ENCODE measurements around the gene ADRA1B. TPM values are rescaled to one million over a fixed set of nuclear protein-coding genes. Genes with fewer than 3 reads are reported as not detected.
A peak's percentile ranks its signal among the peaks of the same experiment; 100 is the strongest.

ADRA1B gene
- polyA plus RNA-seq, 1 donor = 0.24 TPM

DNA sequence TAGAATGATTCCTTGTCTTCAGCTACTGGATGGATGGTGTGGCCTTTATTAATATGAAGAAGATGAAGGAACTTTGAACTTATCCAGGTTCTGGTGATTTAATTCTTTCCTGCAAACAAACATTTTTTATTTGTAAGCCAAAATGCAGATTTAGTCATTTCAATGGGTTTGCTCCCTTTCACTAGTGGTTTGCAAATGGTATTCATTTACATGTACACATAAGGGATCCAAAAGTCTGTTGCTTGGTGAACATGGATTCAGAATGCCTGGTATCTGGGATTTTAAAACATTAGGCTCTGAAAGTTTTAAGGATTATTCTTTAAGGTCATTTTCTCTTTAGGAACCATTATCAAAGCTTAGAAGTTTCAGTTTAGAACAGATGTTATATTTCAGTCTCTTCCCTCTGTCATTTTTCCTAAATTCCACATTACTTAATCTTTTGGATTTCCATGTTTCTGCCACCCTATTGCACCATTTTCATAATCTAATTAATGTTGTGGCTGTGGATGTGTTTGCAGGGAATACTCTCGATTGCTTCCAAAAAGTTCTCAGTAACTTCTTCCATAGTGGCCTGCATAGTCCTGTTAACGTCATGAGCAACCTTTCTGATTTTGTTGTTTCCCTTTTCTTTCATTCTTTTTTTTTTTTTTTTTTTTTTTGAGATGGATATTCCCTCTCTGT is 102.8 kb downstream of the ADRA1B start:
- DNase-seq (ENCODE audit: low read depth) = no peak

GRCh38 chr5:160020266-160020770 is 104.0 kb downstream of the ADRA1B start:
- no peak for DNase-seq (ENCODE audit: low read depth)

DNA sequence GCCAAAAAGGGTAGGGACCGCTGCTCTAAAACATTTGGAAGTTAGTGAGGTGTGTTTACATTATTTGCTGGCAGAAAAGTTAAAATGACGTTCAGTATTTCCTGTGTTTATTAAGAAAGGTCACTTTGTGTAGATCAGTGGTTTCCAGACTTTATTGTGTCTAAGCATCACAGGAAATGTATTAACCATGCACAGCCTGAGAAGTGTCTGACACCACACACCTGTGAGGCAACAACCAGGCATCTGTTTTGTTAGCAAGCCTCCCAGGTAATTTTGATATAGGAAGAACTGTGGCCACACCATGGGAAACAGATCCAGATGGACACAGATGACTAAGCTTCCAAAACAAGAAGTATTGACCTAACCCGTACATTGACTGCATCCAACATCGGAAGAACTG is 104.7 kb downstream of the ADRA1B start:
- DNase-seq (ENCODE audit: low read depth) = no peak

DNA sequence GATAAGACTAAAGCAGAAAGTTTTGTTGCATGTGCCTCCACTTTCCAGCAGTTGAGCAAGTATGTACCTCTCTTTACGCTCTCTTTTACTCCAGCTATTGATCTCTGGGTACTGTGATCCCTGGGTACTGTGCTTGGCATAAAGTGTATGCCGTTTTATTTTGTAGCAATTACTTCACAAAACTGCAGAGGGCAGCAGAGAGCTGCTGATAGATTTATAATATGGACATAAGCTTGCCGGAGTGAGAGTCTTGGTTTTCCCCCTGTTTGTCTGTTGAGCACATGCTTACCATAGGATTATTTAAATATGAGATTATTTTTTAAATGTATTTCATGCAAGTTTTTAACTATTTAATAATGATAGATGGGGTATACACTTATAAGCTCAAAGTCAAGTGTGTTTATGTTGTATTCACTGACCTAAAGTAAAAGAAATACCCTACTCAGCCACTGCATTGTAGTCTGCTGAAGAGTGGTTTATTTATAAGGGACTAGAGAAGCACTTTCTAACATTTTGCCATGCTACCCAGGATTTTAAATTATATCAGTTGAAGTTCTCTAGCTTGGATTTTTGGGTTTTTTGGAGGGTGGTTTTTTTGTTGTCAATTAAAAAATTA is 105.7 kb downstream of the ADRA1B start:
- peak; percentile 55 for DNase-seq (ENCODE audit: low read depth)

Other genes starting within 250 kb of the ADRA1B start
- 48.2 TPM for gene TTC1, start 92.7 kb downstream of the ADRA1B start, polyA plus RNA-seq (ENCODE audit: insufficient read length)
- gene PWWP2A, start 203.0 kb downstream of the ADRA1B start, polyA plus RNA-seq (ENCODE audit: insufficient read length) = 14.1 TPM